Prostate gland (tissue), 2 donors: ENCODE data around the gene DLG2.
"Not testable (repeated sequence)": the region's sequence is repeated elsewhere in the genome, so short reads cannot be mapped to it uniquely, and the experiment has no call there.

Experiments used
- CTCF ChIP-seq, 4 experiments: fragments of 200-600 bp in 2 of 4; fragments of 450-650 bp in 2 of 4; sonication (generic) in 2 of 4; IDR thresholded peaks; 1 replicate in 3 of 4; 2 replicates in 1 of 4; pipeline ENCODE4 v1.5.1; 2016 to 2019; ENCODE audit warnings: antibody characterized with exemption in 4 of 4, mild to moderate bottlenecking in 2 of 4, moderate library complexity in 2 of 4
- POLR2A ChIP-seq: fragments of 450-650 bp; IDR thresholded peaks from one replicate; pipeline ENCODE4 v1.6.1; 2016; ENCODE audit warnings: antibody characterized with exemption, mild to moderate bottlenecking

DNA sequence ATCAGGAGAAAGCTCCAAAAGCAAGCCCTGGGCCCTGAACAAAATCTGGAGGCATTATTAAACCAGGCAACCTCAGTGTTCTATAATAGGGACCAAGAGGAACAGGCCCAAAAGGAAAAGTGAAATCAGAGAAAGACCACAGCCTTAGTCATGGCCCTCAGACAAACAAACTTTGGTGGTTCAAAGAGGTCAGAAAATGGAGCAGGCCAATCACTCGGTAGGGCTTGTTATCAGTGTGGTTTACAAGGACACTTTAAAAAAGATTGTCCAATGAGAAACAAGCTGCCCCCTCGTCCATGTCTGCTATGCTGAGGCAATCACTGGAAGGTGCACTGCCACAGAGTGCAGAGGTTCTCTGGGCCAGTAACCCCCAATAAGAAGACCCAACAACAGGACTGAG, 17.9 kb downstream of the DLG2 start:
- not testable (repeated sequence) for TF ChIP-seq CTCF (IDR thresholded peaks at IDR 0.05); POLR2A
